Loucy (cell line): ENCODE data around the gene RND1.

ENCODE experiments used
- H2AFZ ChIP-seq: fragments of 200-600 bp; sonication (generic); 2 replicates; pipeline ENCODE4 v1.6.0; 2016; ENCODE audit warnings: antibody characterized with exemption, mild to moderate bottlenecking, low read length, moderate library complexity
- H3F3A ChIP-seq: fragments of 200-600 bp; 2 replicates; pipeline ENCODE4 v1.6.0; 2016; ENCODE audit warnings: antibody characterized with exemption, low read depth, mild to moderate bottlenecking
- H3K27me3 ChIP-seq: fragments of 200-600 bp; sonication (generic); 2 replicates; pipeline ENCODE4 v1.6.1; 2014; ENCODE audit warnings: low read length, mild to moderate bottlenecking; ENCODE audit not compliant: insufficient read depth, poor library complexity, severe bottlenecking
- H3K36me3 ChIP-seq: fragments of 200-600 bp; sonication (generic); 2 replicates; pipeline ENCODE4 v1.6.1; 2016; ENCODE audit warnings: low read length; ENCODE audit not compliant: insufficient read depth
- H3K4me1 ChIP-seq: fragments of 200-600 bp; sonication (generic); 2 replicates; pipeline ENCODE4 v1.5.1; 2014; ENCODE audit warnings: low read length, mild to moderate bottlenecking; ENCODE audit not compliant: insufficient read depth, poor library complexity, severe bottlenecking
- H3K4me2 ChIP-seq: fragments of 200-600 bp; sonication (generic); 2 replicates; pipeline ENCODE4 v1.6.0; 2014; ENCODE audit warnings: antibody characterized with exemption, low read length, low read depth, mild to moderate bottlenecking; ENCODE audit not compliant: poor library complexity, severe bottlenecking
- H3K4me3 ChIP-seq: fragments of 200-600 bp; sonication (generic); 2 replicates; pipeline ENCODE4 v1.5.1; 2014; ENCODE audit warnings: low read length, mild to moderate bottlenecking, mixed read lengths; ENCODE audit not compliant: poor library complexity, severe bottlenecking
- H3K79me2 ChIP-seq: fragments of 200-600 bp; sonication (generic); 2 replicates; pipeline ENCODE4 v1.6.1; 2014; ENCODE audit warnings: low read length; ENCODE audit not compliant: insufficient read depth
- H3K9ac ChIP-seq: fragments of 200-600 bp; sonication (generic); 2 replicates; pipeline ENCODE4 v1.6.0; 2014; ENCODE audit warnings: mild to moderate bottlenecking, low read depth, low read length, moderate library complexity; ENCODE audit not compliant: poor library complexity, severe bottlenecking
- H3K9me2 ChIP-seq: fragments of 200-600 bp; sonication (generic); replicated peaks from 2 replicates; pipeline ENCODE4 v1.6.1; 2016; ENCODE audit warnings: low read depth, low read length, mixed read lengths
- H3K9me3 ChIP-seq: fragments of 200-600 bp; sonication (generic); 2 replicates; pipeline ENCODE4 v1.6.1; 2014; ENCODE audit warnings: mild to moderate bottlenecking, antibody characterized with exemption, low read length, low read depth; ENCODE audit not compliant: insufficient read depth
- H4K20me1 ChIP-seq: fragments of 200-600 bp; sonication (generic); 2 replicates; pipeline ENCODE4 v1.6.0; 2014; ENCODE audit warnings: antibody characterized with exemption, low read length, mild to moderate bottlenecking; ENCODE audit not compliant: insufficient read depth, poor library complexity, severe bottlenecking
- EZH2phosphoT487 ChIP-seq: fragments of 200-600 bp; IDR thresholded peaks from 2 replicates; pipeline ENCODE4 v1.6.1; 2018; ENCODE audit warnings: antibody characterized with exemption, mild to moderate bottlenecking, moderate library complexity, borderline replicate concordance
- TF ChIP-seq, protein P1 (sequence below): fragments of 200-600 bp; sonication (generic); conservative IDR thresholded peaks from 2 replicates; pipeline ENCODE4 v1.5.1; 2014; ENCODE audit warnings: mild to moderate bottlenecking, antibody characterized with exemption, low read length

The RND1 gene

DNA sequence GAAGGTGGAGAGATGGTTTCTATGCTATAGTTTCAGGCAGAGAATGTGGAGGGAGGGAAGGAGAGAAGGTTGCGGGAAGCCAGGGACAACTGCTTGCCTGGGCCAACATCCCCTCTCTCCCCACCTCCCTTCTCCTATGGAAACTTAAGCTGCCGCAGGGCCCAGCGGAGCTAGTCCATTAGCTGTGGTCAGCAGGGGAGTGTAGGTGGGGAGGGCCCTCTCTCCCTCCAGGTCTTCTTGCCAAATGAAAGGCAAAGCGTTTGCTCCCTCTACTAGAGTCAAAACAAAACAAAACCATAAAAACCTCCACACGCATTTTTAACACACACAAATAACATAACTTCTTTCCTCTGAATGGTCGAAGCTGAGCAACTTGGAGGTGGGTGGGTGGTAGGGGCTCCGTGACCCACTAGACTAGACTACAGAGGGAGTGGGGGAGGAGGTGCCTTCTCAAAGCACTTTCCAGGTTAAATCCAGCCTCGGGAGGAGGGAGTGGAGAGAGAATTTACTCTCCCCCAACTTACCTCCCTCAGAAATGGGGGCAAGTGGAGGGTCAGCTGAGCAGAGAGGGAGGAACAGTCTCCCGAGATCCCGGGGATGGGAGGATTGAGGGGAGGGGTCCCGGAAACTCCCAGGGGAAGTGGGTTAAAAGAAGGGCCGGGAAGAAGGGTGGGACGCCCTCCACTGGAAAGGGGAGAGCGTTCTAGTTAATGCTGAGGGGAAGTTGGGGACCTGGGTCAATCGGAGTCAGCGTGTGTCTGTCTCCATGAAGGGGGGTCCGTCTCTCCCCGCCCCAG is 52.0 kb downstream of the RND1 start:
- TF ChIP-seq EZH2phosphoT487 = no peak
- TF ChIP-seq, protein P1, sequence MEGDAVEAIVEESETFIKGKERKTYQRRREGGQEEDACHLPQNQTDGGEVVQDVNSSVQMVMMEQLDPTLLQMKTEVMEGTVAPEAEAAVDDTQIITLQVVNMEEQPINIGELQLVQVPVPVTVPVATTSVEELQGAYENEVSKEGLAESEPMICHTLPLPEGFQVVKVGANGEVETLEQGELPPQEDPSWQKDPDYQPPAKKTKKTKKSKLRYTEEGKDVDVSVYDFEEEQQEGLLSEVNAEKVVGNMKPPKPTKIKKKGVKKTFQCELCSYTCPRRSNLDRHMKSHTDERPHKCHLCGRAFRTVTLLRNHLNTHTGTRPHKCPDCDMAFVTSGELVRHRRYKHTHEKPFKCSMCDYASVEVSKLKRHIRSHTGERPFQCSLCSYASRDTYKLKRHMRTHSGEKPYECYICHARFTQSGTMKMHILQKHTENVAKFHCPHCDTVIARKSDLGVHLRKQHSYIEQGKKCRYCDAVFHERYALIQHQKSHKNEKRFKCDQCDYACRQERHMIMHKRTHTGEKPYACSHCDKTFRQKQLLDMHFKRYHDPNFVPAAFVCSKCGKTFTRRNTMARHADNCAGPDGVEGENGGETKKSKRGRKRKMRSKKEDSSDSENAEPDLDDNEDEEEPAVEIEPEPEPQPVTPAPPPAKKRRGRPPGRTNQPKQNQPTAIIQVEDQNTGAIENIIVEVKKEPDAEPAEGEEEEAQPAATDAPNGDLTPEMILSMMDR = no peak
- Histone ChIP-seq H4K20me1 (no peaks in the 10 kb centered on the region), H3K4me3 (no peak overlapping the region), H3K27me3 (no peaks in the 10 kb centered on the region), H3K9me2 (no peaks in the 10 kb centered on the region), H3K36me3 (no peaks in the 10 kb centered on the region), H3F3A (no peaks in the 10 kb centered on the region; the same call in 1 of the 2 replicates), H3K9me3 (no peaks in the 10 kb centered on the region), H3K9ac (no peak overlapping the region), H3K79me2 (peaks cover 13% of the 10 kb centered on the region; the same call in 1 of the 2 replicates), H3K4me2 (no peak overlapping the region), H2AFZ (no peak overlapping the region), H3K4me1 (peaks cover 21% of the 10 kb centered on the region)

DNA sequence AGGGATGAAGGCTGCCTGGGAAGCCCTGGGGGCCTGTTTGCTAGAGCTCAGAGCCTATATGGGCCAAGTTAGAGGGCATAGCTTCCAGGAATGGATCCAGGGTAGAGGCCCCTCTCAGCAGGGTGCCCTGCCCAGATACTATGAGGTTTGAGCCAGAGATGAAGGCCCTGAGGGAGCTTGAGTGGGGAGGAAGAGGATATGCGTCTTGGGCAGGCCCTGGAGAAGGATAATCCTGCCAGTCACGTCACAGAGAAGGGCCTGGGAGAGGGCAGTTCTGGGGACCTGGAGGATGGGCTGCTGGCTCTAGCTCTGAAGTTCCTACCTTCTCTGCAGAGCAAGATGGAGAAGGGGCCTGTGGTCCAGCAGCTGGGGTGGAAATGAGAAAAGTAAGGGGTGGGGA is 53.3 kb downstream of the RND1 start:
- peaks cover 17% of the 10 kb centered on the region for H3K4me1 ChIP-seq
- H3K9me3 ChIP-seq = no peaks in the 10 kb centered on the region
- no peak overlapping the region for H2AFZ ChIP-seq
- H3K4me3 ChIP-seq = no peak overlapping the region
- TF ChIP-seq EZH2phosphoT487 = no peak
- TF ChIP-seq, protein P1 = no peak
- H4K20me1 ChIP-seq = no peaks in the 10 kb centered on the region
- no peaks in the 10 kb centered on the region for H3K36me3 ChIP-seq
- H3F3A ChIP-seq = no peaks in the 10 kb centered on the region; the same call in 1 of the 2 replicates
- H3K9me2 ChIP-seq = no peaks in the 10 kb centered on the region
- no peak overlapping the region for H3K4me2 ChIP-seq
- peaks cover 13% of the 10 kb centered on the region; the same call in 1 of the 2 replicates for H3K79me2 ChIP-seq
- no peaks in the 10 kb centered on the region for H3K27me3 ChIP-seq
- no peak overlapping the region for H3K9ac ChIP-seq

DNA sequence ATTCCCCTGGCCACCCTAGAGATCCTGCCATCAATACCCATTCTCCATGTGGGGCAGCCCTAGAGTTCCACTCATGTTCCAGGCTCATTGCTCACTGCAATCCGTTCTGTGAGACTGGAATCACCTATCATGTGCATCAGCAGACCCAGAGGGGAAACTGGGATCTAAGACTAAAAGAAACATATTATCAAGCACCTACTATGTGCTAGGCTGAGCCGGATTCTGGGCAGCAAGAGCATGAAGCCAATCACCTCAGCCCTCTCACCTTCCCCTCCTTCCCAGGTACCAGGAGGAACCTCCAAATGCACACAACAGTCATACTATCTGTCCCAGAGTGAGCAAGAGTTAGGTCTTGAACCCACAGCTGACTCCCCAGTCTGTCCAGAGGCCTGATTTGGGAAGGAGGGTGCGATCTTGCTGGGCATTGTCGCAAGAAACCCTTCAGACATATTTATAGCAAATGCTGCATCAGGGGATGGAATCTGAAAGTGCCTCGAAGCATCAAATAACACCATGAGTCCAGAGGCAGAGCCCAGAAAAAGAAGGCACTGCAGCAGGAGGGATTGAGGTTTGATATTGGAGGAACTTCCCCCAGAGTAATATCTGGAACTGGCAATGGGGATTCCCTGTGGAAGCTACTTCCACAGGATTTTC is 54.1 kb downstream of the RND1 start:
- peaks cover 8% of the 10 kb centered on the region; the same call in 1 of the 2 replicates for H3K79me2 ChIP-seq
- no peak overlapping the region for H3K4me3 ChIP-seq
- TF ChIP-seq EZH2phosphoT487 = no peak
- TF ChIP-seq, protein P1 = no peak
- no peak overlapping the region for H3K9ac ChIP-seq
- no peaks in the 10 kb centered on the region for H3K9me3 ChIP-seq
- no peak overlapping the region for H2AFZ ChIP-seq
- no peaks in the 10 kb centered on the region for H3K36me3 ChIP-seq
- no peaks in the 10 kb centered on the region for H3K27me3 ChIP-seq
- H4K20me1 ChIP-seq = no peaks in the 10 kb centered on the region
- H3K4me1 ChIP-seq = peaks cover 8% of the 10 kb centered on the region
- no peaks in the 10 kb centered on the region for H3K9me2 ChIP-seq
- H3K4me2 ChIP-seq = no peak overlapping the region
- no peaks in the 10 kb centered on the region; the same call in 1 of the 2 replicates for H3F3A ChIP-seq
